HCT116 (cell line): ENCODE measurements around the gene SMARCE1.

Experiments
- CEBPB ChIP-seq: IDR thresholded peaks from 2 replicates; pipeline ENCODE4 v1.6.1; 2012; ENCODE audit warnings: low read depth
- ELF1 ChIP-seq: IDR thresholded peaks from 2 replicates; pipeline ENCODE4 v1.6.1; 2012; ENCODE audit warnings: low read depth, borderline replicate concordance
- EZH2 ChIP-seq: fragments of 200-600 bp; sonication (generic); IDR thresholded peaks from 2 replicates; pipeline ENCODE4 v1.6.1; 2017; ENCODE audit warnings: antibody characterized with exemption, mixed run types
- POLR2A ChIP-seq: IDR thresholded peaks from 2 replicates; pipeline ENCODE4 v1.7.0; 2011; ENCODE audit warnings: borderline replicate concordance; ENCODE audit not compliant: insufficient read depth, insufficient read length; ENCODE audit errors: extremely low read depth
- POLR2AphosphoS5 ChIP-seq: IDR thresholded peaks from 2 replicates; pipeline ENCODE4 v1.6.1; 2011; ENCODE audit warnings: mild to moderate bottlenecking, low read depth, low read length, moderate library complexity
- SIN3A ChIP-seq: IDR thresholded peaks from 2 replicates; pipeline ENCODE4 v1.6.1; 2012; ENCODE audit warnings: low read depth
- SRF ChIP-seq: IDR thresholded peaks from 2 replicates; pipeline ENCODE4 v1.6.1; 2012; ENCODE audit warnings: low read depth
- ZBTB33 ChIP-seq: IDR thresholded peaks from 2 replicates; pipeline ENCODE4 v1.6.1; 2011; ENCODE audit warnings: mild to moderate bottlenecking, low read length, moderate library complexity; ENCODE audit not compliant: insufficient replicate concordance; ENCODE audit errors: extremely low read depth
- ZNF274 ChIP-seq: fragments of 200-500 bp; sonication (Bioruptor generic); IDR thresholded peaks from 2 replicates; pipeline ENCODE4 v1.6.1; 2014; ENCODE audit warnings: mild to moderate bottlenecking, low read depth, low read length, inconsistent platforms
- TF ChIP-seq, protein P1 (sequence below), 3 experiments: fragments of 200-600 bp in 1 of 3; sonication (generic) in 1 of 3; IDR thresholded peaks in 2 of 3; conservative IDR thresholded peaks in 1 of 3; 2 replicates each; pipeline ENCODE4 v1.5.1; 2012 to 2017; ENCODE audit warnings: low read depth in 2 of 3, low read length in 2 of 3, antibody characterized with exemption in 1 of 3, borderline replicate concordance in 1 of 3, control low read depth in 1 of 3, mild to moderate bottlenecking in 1 of 3, mixed read lengths in 1 of 3, mixed run types in 1 of 3, moderate library complexity in 1 of 3; ENCODE audit not compliant: insufficient read depth in 1 of 3

DNA sequence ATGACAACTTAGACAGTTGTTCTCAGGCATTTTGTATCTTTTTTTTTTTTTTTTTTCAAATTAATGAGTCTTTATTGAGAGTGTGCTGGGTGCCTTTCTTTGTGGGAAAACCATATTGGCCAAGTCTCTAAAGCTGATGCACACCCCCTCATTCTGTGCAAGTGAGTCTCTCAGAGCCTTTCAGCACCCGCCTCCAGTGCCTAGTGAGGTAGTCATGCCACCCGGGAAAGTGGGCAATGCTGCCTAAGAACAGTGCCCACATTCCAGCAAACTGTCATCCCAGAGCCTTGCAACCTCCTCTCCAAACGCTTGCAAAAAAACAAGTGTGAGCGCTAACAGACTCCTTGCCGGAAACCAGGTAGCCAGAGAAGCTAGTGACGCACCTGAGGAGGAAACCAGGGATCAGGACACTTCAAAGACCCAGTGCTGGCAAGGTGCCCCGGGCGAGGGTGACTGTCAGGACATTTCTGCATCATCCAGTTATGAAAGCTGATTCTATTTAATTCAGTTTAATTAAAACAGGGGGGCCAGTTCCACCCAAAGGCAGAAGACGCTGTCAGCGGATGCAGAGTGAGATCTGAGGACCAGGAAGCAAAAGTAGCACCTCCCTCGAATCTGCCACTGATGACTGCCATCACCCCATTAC, 34.9 kb downstream of the SMARCE1 start:
- TF ChIP-seq, protein P1, sequence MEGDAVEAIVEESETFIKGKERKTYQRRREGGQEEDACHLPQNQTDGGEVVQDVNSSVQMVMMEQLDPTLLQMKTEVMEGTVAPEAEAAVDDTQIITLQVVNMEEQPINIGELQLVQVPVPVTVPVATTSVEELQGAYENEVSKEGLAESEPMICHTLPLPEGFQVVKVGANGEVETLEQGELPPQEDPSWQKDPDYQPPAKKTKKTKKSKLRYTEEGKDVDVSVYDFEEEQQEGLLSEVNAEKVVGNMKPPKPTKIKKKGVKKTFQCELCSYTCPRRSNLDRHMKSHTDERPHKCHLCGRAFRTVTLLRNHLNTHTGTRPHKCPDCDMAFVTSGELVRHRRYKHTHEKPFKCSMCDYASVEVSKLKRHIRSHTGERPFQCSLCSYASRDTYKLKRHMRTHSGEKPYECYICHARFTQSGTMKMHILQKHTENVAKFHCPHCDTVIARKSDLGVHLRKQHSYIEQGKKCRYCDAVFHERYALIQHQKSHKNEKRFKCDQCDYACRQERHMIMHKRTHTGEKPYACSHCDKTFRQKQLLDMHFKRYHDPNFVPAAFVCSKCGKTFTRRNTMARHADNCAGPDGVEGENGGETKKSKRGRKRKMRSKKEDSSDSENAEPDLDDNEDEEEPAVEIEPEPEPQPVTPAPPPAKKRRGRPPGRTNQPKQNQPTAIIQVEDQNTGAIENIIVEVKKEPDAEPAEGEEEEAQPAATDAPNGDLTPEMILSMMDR (IDR thresholded peaks at IDR 0.05 in 2 of 3, conservative IDR thresholded peaks at IDR 0.05 in 1 of 3; ENCODE audit: borderline replicate concordance in 1 of 3, insufficient read depth in 1 of 3, low read depth in 2 of 3, low read length in 2 of 3): no peak
- no peak for TF ChIP-seq ELF1
- TF ChIP-seq POLR2A: no peak
- no peak for TF ChIP-seq ZNF274
- TF ChIP-seq CEBPB: no peak
- TF ChIP-seq POLR2AphosphoS5: no peak
- no peak for TF ChIP-seq ZBTB33
- no peak for TF ChIP-seq SRF
- TF ChIP-seq SIN3A: no peak
- TF ChIP-seq EZH2: no peak
